SU-DHL-6 (cell line): ENCODE measurements around the gene IST1.
"Not testable (repeated sequence)": the region's sequence is repeated elsewhere in the genome, so short reads cannot be mapped to it uniquely, and the experiment has no call there.

Experiments
- H2AFZ ChIP-seq: fragments of 200-600 bp; sonication (generic); 2 replicates; pipeline ENCODE4 v1.6.1; 2014; ENCODE audit warnings: low read depth, mild to moderate bottlenecking, moderate library complexity, mixed read lengths, antibody characterized with exemption, low read length; ENCODE audit not compliant: severe bottlenecking
- H3F3A ChIP-seq: fragments of 200-600 bp; shearing (Covaris generic); 2 replicates; pipeline ENCODE4 v1.6.0; 2016; ENCODE audit warnings: antibody characterized with exemption, mild to moderate bottlenecking; ENCODE audit not compliant: insufficient read depth
- H3K27ac ChIP-seq: fragments of 200-600 bp; sonication (generic); 2 replicates; pipeline ENCODE4 v1.5.1; 2016; ENCODE audit warnings: low read depth, mild to moderate bottlenecking, low read length, moderate library complexity, mixed read lengths
- H3K27me3 ChIP-seq: fragments of 200-600 bp; sonication (generic), shearing (Covaris generic); 2 replicates; pipeline ENCODE4 v1.6.0; 2014; ENCODE audit warnings: mild to moderate bottlenecking, low read length
- H3K36me3 ChIP-seq: fragments of 200-600 bp; sonication (generic); 2 replicates; pipeline ENCODE4 v1.6.1; 2014; ENCODE audit warnings: mild to moderate bottlenecking, low read length, mixed read lengths
- H3K4me2 ChIP-seq: fragments of 300-600, 200-600 bp; shearing (Covaris generic), sonication (generic); 2 replicates; pipeline ENCODE4 v1.6.0; 2014; ENCODE audit warnings: low read length, low read depth, mild to moderate bottlenecking; ENCODE audit not compliant: poor library complexity, severe bottlenecking
- H3K4me3 ChIP-seq: fragments of 200-600 bp; sonication (generic); 2 replicates; pipeline ENCODE4 v1.5.1; 2014; ENCODE audit warnings: antibody characterized with exemption, low read length, mild to moderate bottlenecking, mixed read lengths; ENCODE audit not compliant: insufficient read depth, poor library complexity, severe bottlenecking
- H3K79me2 ChIP-seq: fragments of 200-600 bp; sonication (generic); 2 replicates; pipeline ENCODE4 v1.6.1; 2014; ENCODE audit warnings: mild to moderate bottlenecking, low read length, moderate library complexity; ENCODE audit not compliant: insufficient read depth
- H3K9ac ChIP-seq: fragments of 200-600 bp; sonication (generic); 2 replicates; pipeline ENCODE4 v1.7.0; 2014; ENCODE audit warnings: mild to moderate bottlenecking, low read length
- H3K9me2 ChIP-seq: fragments of 200-600 bp; sonication (generic); replicated peaks from 2 replicates; pipeline ENCODE4 v1.6.1; 2014; ENCODE audit warnings: low read length; ENCODE audit not compliant: insufficient read depth
- H3K9me3 ChIP-seq: fragments of 200-600 bp; sonication (generic); 2 replicates; pipeline ENCODE4 v1.6.1; 2014; ENCODE audit warnings: low read length, mixed read lengths; ENCODE audit not compliant: insufficient read depth
- H4K20me1 ChIP-seq: fragments of 200-600 bp; sonication (generic); 2 replicates; pipeline ENCODE4 v1.6.1; 2014; ENCODE audit warnings: low read depth, mild to moderate bottlenecking, antibody characterized with exemption, low read length, moderate library complexity, mixed read lengths
- EZH2phosphoT487 ChIP-seq: fragments of 200-600 bp; sonication (generic), shearing (Covaris generic); conservative IDR thresholded peaks from 2 replicates; pipeline ENCODE4 v1.6.1; 2018; ENCODE audit warnings: mild to moderate bottlenecking, antibody characterized with exemption, low read length, moderate library complexity, mixed read lengths
- TF ChIP-seq, protein P1 (sequence below): fragments of 200-600 bp; sonication (generic); IDR thresholded peaks from one replicate; pipeline ENCODE4 v1.5.1; 2017; ENCODE audit warnings: antibody characterized with exemption, mild to moderate bottlenecking, low read length, moderate library complexity; ENCODE audit not compliant: insufficient read depth, poor library complexity, severe bottlenecking

Gene IST1

DNA sequence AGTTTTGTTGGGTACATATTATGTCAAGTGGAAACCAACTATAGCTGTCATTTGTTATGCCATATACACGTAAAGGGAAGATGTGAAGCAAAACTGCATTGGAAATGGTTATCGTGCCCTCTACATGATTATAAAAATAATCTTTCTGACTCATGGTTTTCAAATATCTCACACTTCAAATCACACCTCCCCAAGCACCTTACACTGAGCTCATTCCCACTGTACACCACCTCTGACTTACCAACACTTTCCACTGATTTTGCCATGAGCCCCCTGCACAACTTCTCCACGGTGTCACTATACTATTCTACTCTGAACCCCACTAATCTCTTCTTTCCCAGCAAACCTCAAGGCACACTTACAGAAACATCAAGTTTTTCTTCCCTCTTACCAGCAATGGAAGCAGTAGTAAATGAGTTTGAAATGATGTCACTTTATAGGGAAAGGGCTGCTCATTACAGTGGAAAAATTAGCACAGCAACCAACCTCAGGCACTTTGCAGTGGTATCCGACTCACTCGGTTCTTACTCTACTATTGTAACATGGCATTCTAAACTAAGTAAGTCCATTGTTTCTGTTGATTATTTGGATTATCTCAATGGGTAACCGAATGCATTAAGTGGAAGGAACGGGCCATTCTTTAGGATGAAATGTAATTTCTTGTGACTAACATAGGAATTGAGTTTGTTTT, 30.0 kb upstream of the IST1 start:
- no peaks in the 10 kb centered on the region for H3F3A ChIP-seq
- no peaks in the 10 kb centered on the region for H3K9me3 ChIP-seq
- TF ChIP-seq, protein P1, sequence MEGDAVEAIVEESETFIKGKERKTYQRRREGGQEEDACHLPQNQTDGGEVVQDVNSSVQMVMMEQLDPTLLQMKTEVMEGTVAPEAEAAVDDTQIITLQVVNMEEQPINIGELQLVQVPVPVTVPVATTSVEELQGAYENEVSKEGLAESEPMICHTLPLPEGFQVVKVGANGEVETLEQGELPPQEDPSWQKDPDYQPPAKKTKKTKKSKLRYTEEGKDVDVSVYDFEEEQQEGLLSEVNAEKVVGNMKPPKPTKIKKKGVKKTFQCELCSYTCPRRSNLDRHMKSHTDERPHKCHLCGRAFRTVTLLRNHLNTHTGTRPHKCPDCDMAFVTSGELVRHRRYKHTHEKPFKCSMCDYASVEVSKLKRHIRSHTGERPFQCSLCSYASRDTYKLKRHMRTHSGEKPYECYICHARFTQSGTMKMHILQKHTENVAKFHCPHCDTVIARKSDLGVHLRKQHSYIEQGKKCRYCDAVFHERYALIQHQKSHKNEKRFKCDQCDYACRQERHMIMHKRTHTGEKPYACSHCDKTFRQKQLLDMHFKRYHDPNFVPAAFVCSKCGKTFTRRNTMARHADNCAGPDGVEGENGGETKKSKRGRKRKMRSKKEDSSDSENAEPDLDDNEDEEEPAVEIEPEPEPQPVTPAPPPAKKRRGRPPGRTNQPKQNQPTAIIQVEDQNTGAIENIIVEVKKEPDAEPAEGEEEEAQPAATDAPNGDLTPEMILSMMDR, result no peak
- no peak for TF ChIP-seq EZH2phosphoT487
- no peak overlapping the region for H3K4me2 ChIP-seq
- no peaks in the 10 kb centered on the region for H3K27me3 ChIP-seq
- no peak overlapping the region for H3K4me3 ChIP-seq
- no peak overlapping the region for H3K27ac ChIP-seq
- no peak overlapping the region for H2AFZ ChIP-seq
- H4K20me1 ChIP-seq, result no peaks in the 10 kb centered on the region
- no peaks in the 10 kb centered on the region for H3K9me2 ChIP-seq
- no peaks in the 10 kb centered on the region for H3K79me2 ChIP-seq
- no peak overlapping the region for H3K9ac ChIP-seq
- peaks cover 3% of the 10 kb centered on the region; the same call in 1 of the 2 replicates for H3K36me3 ChIP-seq

DNA sequence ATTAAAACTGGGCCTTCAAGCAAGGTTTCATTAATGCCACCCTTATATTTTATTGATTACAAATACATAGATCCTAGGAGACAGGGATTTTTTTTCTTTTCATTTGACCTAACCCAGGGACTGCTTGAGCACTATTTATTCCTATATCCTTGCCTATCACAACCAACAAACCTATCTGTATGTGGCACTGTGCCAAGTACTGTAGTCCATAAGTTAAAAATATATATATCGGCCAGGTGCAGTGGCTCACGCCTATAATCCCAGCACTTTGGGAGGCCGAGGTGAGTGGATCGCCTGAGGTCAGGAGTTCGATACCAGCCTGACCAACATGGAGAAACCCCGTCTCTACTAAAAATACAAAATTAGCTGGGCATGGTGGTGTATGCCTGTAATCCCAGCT, 28.2 kb upstream of the IST1 start:
- not testable (repeated sequence) for H3K4me3 ChIP-seq, H3K27me3 ChIP-seq, H3K9ac ChIP-seq, H3K27ac ChIP-seq, H3K4me2 ChIP-seq, H3K36me3 ChIP-seq, H3F3A ChIP-seq, H3K9me3 ChIP-seq, H3K79me2 ChIP-seq, H2AFZ ChIP-seq, H4K20me1 ChIP-seq, H3K9me2 ChIP-seq

DNA sequence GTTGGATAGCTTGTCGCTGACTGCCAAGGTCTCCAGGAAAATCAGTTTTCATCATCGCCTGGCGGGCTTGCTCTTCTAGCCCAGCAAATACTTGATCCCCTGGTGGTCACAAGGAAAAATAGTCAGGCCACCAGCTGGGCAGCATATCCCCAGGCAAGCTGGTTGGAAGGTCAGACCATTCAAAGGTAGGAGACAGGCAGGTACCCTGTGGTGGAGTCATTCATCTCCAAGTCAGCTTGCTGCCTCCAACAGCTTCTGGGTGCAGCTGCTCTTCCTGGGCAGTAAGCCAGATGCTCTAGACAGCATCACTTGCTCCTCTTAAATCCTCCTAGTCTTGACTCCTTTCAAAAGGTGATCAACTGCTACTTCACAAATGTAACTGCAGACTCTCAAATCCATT, 27.4 kb upstream of the IST1 start:
- Histone ChIP-seq H3K27ac (no peak overlapping the region), H3K9ac (no peak overlapping the region), H3K36me3 (peaks cover 3% of the 10 kb centered on the region; the same call in 1 of the 2 replicates), H3K4me2 (no peak overlapping the region), H3K27me3 (no peaks in the 10 kb centered on the region), H3F3A (no peaks in the 10 kb centered on the region), H3K4me3 (no peak overlapping the region), H4K20me1 (no peaks in the 10 kb centered on the region), H3K79me2 (no peaks in the 10 kb centered on the region), H3K9me2 (no peaks in the 10 kb centered on the region), H3K9me3 (no peaks in the 10 kb centered on the region), H2AFZ (no peak overlapping the region)
- TF ChIP-seq, protein P1, result no peak
- no peak for TF ChIP-seq EZH2phosphoT487

DNA sequence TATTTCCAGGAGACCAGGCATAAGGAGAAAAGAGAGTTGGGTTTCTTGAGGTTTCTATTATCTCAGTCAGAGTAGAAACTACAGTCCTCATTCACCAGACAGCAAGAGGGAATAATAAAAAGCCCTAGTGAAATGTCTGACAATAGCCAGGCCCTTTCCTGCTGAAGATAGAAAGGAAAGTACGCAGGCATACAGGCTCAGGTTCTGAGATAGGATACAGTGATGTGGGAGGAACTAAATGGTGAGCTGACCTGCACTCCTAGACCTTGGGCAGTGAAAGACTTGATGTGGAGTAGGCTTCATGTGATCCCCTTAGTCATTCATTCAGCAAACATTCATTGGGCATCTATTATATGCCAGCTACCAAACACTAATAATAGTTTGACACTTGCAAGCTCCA, 26.2 kb upstream of the IST1 start:
- H4K20me1 ChIP-seq, result no peaks in the 10 kb centered on the region
- H3K9ac ChIP-seq, result no peak overlapping the region
- no peak overlapping the region for H3K4me3 ChIP-seq
- TF ChIP-seq, protein P1, result no peak
- TF ChIP-seq EZH2phosphoT487, result no peak
- no peaks in the 10 kb centered on the region for H3K9me2 ChIP-seq
- no peaks in the 10 kb centered on the region for H3F3A ChIP-seq
- no peaks in the 10 kb centered on the region for H3K27me3 ChIP-seq
- no peak overlapping the region for H2AFZ ChIP-seq
- no peak overlapping the region for H3K4me2 ChIP-seq
- no peaks in the 10 kb centered on the region for H3K9me3 ChIP-seq
- no peak overlapping the region for H3K27ac ChIP-seq
- H3K79me2 ChIP-seq, result no peaks in the 10 kb centered on the region
- peaks cover 3% of the 10 kb centered on the region; the same call in 1 of the 2 replicates for H3K36me3 ChIP-seq
